Ecto neural progenitor cell (in vitro differentiated cells): ENCODE data around the gene PIAS2.

Experiments
- DNase-seq: peaks from one replicate; pipeline ENCODE4 v3.0.0-alpha.2; 2018; ENCODE audit warnings: low spot score

PIAS2 gene

DNA sequence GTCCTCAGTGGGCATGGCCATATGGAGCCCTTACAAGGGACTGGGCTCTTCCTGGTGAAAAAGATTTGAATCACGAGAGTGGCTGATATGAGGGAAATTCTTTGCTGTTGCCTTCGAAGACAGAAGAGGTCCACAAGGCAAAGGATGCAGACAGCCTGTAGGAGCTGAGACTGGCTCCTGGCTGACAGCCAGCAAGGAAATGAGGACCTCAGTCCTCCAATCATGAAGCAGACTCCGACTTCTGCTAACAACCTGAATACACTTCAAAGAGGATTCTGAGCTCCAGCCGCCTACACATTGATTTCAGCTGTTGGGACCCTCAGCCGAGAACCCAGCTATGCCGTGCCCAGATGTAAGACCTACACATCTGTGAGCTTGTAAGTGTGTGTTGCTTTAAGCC is 157.4 kb downstream of the PIAS2 start:
- DNase-seq, result no peak

DNA sequence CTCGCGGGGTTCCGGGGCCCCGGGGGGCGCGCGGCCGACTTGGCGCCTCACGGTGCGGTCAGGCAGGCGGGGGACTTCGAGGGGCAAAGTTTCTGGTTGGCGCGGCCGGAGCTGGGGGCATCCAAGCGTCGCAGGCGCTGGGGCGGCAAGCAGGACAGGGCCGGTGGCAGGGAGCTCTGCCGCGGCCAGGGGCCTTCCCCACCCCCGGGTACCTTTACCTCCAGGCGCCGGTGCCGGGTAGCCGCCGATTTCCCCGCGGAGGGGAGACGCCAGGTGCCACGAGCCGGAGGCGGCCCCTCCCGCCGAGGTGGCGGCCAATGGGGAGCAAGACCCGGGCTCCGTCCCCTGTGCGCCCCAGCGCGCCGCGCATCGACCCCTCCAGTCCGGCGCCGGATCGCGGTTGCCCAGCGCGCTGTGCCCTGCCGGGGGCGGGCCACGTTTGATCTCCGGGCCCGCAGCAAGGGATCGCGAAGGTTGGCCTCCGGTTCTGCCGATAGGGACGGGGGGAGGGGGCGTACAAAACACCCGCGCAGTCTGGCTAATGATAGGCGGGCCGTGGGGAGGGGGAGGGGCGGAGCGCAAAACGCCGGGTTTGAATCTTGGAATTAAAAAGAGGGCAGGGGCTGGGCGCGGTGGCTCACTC is 160.6 kb downstream of the PIAS2 start, which contains the start of gene ST8SIA5:
Gene ST8SIA5, minus strand, starts transcription at position 495 of the 643 bp plus-strand sequence. CDS start 545 bp downstream, outside the sequence.
- DNase-seq, result peak; percentile 74

DNA sequence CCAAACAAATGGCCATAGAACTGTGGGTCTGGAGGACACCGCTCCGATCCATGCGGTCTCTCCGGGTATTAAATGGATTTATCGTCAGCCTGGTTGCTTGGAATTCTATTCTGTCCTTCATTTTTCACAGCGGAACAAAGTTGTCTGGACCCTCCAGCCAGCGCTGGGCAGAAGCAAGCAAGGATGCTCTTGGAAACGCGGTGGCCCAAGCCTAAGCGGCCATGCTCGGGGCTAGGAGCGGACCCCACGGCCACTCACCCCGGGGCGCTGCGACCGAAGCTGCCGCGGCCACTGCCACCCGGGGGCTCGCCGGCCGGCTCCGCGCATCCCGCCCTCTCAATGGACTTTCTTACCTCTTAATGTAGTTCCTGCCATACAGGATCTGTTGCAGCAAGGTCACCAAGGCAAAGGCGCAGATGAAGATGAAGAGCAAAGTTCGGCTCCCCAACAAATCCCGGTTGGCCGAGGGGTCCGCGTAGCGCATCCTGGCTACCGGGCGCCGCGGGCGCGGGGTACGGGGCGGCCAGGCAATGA is 161.2 kb downstream of the PIAS2 start:
- peak; percentile 62 for DNase-seq

DNA sequence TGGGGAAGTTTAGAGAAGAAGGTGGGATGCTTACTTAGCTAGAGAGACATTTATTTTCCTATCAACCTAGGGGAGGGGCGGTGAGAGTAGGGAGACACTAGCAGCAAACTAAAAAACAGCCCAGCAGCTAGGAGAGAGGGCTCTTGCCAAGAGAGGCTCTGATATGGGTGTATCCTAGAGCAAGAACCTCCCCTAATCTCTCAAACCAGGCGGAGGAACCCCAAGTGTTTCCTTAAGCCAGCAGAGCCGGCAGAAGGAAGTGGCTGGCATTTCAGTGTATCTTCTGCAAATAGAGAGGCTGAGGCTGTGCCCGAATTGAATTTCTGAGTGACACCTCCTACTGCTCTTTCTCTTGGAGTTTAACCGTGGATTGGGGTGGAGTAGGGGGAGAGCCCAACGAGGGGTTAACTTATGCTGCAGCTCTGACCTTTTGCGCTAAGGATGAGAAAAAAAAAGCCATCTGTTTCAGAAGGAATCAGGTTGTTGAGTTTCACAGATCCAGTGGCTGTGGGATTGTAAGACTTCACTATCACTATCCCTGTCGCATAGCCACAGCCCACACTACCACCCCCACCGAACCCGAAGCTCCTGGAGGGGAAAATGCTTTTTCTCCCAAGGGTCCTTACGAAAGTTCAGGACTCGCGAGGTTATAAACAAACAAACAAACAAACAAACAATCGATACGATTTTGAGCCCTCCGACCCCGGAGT is 161.8 kb downstream of the PIAS2 start:
- peak; percentile 44 for DNase-seq

DNA sequence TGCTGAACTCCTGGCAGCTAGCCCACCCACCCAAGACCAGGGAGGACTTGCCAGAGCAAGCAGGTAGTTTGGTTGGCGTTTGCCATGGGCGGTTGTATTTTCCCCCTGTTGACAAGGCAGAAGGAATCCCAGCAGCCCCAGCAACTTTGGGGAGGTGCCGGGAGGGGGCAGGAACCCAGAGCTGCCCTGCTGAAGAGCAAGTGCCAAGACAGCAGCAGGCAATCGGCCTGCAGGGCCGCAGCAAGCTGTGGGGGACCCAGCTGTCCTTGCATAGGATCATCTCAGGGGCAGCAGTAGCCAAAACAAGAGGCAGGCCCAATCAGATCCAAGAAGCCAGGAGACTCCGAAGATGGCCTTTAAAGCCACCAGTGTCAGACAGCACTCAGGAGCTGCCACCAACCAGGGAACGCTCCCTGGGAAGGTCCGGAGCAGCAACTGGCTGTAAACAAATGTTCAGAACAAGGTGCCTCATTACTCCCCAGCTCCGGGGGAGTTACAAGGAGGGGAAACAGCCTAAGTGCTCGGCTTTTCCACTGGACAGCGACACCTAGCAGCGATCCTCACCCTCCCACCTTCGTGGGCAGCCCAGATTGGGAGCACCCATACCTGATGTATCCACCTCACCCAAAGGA is 162.5 kb downstream of the PIAS2 start:
- DNase-seq, result peak; percentile 58

DNA sequence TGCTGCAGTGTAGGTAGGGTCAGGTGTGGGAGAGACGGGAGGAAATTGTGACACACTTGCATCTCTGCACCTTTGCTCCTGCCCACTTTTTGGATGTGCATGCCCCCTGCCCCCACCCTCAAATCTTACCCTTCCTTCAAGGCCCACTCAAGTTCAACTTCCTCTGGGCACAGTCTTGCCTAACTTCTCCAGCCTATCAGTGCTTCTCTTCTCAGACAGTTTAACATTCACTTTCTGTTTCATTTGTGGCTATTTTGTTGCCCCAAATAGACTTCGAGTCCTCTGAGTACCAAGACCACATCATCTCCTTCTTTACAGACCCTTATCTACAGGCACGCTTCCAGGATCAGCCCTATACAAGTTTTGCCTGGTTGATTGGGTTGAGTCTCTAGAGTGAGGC is 163.1 kb downstream of the PIAS2 start:
- peak; percentile 28 for DNase-seq
